ENCODE measurements around the gene PXMP2. TPM values are rescaled to one million over a fixed set of nuclear protein-coding genes. Genes with fewer than 3 reads are reported as not detected.
"Not testable (repeated sequence)": the region's sequence is repeated elsewhere in the genome, so short reads cannot be mapped to it uniquely, and the experiment has no call there.

PXMP2 gene
- total RNA-seq, 1 experiment from 2014 or later: 43.7 TPM

DNA sequence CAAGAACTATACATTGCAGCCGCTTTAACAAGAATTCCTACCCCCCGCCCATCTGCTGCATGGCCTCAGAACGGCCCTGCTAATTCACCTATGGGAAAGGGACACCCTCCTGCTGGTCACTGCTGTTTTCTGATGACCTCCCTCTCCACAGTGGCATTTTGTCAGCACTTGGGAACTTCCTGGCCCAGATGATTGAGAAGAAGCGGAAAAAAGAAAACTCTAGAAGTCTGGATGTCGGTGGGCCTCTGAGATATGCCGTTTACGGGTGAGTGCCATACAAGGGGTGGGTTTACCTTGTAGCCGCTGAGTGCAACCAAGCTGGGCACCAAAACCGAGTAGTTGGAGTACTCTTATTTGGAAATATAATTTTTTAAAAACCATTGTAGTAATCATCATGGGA, 2.7 kb downstream of the PXMP2 start:
- DNase-seq (ENCODE audit: low read depth): no peak

DNA sequence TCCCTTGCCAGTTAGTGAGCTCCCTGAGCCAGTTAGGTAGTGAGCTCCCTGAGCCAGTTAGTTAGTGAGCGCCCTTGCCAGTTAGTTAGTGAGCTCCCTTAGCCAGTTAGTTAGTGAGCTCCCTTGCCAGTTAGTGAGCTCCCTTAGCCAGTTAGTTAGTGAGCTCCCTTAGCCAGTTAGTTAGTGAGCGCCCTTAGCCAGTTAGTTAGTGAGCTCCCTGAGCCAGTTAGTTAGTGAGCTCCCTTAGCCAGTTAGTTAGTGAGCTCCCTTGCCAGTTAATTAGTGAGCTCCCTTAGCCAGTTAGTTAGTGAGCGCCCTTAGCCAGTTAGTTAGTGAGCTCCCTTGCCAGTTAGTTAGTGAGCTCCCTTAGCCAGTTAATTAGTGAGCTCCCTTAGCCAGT, 4.6 kb downstream of the PXMP2 start:
- not testable (repeated sequence) for DNase-seq (ENCODE audit: low read depth)

DNA sequence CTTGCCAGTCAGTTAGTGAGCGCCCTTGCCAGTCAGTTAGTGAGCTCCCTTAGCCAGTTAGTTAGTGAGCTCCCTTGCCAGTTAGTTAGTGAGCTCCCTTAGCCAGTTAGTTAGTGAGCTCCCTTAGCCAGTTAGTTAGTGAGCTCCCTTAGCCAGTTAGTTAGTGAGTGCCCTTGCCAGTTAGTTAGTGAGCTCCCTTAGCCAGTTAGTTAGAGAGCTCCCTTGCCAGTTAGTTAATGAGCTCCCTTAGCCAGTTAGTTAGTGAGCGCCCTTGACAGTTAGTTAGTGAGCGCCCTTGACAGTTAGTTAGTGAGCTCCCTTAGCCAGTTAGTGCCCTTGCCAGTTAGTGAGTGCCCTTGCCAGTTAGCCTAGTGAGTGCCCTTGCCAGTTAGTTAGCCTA, 7.5 kb downstream of the PXMP2 start:
- DNase-seq (ENCODE audit: low read depth): not testable (repeated sequence)

DNA sequence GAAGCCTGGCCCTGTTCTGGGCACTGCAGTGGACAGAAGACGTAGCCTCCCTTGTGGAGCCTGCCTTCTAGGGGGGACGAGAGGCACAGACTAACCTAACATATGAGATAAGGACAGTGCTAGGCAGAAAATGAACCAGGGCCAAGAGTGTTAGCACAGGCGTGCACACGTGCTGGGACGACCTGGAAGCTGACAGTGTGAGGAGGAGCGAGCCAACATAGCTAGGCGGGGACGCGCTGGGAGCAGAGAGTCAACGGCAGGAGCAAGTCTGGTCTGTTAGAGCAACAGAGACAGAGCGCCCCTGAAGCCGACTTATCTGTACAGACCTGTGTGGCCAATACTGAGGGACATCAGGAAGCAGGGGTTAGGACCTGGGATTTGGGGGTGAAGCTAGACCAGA, 8.0 kb downstream of the PXMP2 start:
- no peak for DNase-seq (ENCODE audit: low read depth)

DNA sequence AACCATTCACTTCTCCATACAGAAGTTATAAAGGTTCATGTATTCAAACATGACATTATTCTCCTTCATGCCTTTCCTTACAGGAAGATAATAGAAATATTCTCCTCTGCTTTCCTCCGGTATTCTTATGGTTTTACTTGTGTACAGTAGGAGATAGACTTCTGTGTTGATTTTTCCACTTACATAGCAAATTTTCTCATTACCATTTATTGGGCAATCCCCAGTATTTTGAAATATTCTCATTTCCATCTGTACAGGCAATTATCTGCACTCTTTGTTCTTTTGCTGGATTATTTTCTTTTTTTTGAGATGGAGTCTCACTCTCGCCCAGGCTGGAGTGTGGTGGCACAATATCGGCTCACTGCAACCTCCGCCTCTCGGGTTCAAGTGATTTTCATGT, 11.0 kb downstream of the PXMP2 start:
- no peak for DNase-seq (ENCODE audit: low read depth)

DNA sequence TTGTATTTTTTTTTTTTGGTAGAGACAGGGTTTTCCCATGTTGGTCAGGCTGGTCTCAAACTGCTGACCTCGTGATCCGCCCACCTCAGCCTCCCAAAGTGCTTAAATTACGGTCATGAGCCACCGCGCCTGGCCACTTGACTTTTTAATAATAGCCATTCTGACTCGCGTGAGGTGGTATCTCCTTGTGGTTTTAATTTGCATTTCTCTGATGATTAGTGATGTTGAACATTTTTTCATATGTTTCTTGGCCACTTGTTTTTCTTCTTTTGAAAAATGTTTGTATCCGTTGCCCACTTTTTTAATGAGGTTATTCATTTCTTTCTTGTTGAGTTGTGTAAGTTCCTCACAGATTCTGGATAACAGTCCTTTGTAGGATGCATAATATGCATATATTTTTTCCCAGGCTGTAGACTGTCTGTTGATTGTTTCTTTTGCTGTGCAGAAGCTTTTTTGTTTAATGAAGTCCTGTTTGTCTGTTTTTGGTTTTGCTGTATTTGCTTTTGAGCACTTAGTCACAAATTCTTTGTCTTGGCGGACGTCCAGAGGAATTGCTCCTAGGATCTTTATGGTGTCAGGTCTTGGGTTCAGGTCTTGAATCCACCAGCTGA, 12.9 kb downstream of the PXMP2 start:
- DNase-seq (ENCODE audit: low read depth): no peak

DNA sequence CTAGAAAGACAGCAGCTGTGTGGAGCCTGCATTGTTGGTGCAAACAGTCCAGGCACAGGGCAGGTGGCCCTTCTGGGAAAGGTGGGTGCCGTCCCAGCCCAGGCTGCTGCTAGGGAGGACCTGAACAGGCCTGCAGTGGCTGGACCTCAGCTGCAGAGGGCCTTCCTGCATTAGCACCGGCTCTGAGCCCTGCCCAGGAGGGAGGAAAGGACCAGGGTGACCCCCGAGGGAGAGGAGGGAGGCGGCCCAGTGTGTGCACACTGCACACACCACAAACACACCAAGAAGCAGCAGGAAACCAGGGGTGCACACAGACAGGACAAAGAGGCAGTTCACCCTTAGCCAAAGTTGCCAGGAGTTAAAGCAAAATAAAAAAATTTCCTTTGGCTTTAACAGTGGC, 15.3 kb downstream of the PXMP2 start:
- DNase-seq (ENCODE audit: low read depth): no peak

DNA sequence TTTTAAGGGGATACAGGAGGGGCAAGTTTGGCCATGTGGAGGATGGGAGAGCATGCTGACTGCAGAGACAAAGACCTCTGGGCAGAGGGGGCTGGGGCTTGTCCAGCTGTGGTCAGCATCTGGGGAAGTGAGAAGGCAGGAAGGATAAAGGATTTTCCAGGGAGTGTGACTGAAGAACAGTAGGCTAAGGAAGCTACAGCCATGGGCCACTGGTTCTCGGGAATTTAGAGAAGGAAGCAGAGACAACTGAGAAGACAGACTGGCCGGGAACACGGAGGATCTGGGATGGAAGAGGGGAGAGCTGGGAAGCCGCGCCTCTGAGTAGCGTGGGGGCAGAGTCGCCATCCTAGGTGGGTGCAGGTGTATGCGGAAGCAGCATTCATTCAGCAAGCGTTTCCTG, 16.3 kb downstream of the PXMP2 start:
- DNase-seq (ENCODE audit: low read depth): no peak

DNA sequence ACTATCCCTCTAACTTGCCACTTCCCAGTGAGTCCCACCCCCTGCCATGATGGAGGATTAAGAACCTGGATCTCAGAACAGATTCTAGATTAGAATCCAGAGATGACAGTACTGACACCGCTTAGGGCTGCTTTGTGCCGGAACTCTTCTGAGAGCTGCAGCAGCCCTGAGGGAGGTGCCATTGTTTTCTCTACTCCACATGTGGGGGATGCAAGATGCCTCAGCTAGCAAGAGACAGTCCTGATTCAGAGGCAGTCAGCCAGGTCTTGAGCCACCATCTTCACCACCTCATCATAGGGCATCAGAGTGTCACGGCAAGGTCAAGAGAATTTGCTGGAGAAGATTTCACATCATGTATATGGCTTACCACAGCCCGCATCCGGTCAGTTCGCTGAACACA, 19.9 kb downstream of the PXMP2 start:
- DNase-seq (ENCODE audit: low read depth): no peak

DNA sequence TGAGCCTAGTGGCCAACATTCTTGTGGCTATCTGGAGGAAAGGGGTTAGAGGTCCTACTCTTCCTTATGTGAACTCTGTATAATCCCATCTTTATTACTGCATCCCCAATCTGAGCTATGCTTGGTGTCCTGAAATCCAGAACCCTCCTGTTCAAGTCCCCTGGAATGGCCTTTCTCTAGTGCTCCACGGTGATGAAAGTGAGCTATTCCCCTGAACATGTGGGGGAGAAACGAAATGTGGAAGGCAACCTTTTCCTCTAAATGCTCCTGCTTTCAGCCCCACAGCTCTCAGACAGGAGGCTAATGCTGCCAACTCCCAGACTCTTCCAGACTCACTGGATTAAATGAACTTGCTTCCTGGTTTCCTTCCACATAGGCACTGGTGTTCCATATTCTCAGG, 20.8 kb downstream of the PXMP2 start:
- DNase-seq (ENCODE audit: low read depth): no peak

DNA sequence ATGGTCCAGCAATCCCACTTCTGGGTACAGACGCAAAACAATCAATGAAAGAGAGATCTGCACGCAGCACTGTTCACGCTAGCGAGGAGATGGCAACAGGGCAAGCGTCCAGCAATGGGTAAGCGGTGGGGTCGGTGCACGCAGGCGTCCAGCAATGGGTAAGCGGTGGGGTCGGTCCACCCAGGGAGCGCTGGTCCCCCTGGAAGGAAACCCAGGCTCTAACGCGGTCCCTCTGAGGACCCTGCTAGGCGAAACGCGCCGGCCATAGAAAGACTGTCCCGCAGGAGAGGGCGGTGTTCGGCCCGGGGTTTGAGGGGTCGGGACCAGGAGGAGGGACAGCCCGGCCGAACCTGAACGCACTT, 22.6 kb downstream of the PXMP2 start:
- no peak for DNase-seq (ENCODE audit: low read depth)

DNA sequence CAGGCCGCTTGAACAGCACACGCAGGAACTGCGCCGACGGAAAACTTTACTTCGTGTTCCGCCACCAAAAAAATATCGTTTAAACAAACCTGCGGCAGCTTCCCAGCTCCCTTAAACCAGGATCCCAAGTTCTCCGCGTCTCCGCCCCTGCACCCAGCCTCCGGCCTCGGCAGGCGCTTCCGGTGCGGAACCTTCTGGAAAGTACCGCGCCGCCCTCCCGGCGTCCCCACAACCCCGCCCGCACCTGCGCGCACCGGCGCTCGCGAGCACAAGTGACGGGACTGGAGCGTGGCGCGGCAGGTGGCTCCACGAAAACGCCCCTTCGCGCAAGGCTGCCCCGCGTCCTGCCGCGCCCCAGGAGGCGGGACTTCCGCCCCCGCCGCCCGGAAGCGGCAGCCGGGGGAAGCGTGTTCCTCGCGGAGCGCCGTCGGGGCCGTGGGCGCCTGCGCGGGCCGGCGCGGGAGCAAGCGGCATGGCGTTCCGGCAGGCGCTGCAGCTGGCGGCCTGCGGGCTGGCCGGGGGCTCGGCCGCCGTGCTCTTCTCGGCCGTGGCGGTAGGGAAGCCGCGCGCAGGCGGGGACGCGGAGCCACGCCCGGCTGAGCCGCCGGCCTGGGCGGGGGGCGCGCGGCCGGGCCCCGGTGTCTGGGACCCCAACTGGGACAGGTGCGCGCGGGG, 23.2 kb downstream of the PXMP2 start, which contains the start of gene PGAM5:
Gene PGAM5 (plus strand): TSS at position 438 of the 675 bp plus-strand sequence. CDS start 35 bp downstream, at position 473.
- peak; percentile 71 for DNase-seq (ENCODE audit: low read depth)

DNA sequence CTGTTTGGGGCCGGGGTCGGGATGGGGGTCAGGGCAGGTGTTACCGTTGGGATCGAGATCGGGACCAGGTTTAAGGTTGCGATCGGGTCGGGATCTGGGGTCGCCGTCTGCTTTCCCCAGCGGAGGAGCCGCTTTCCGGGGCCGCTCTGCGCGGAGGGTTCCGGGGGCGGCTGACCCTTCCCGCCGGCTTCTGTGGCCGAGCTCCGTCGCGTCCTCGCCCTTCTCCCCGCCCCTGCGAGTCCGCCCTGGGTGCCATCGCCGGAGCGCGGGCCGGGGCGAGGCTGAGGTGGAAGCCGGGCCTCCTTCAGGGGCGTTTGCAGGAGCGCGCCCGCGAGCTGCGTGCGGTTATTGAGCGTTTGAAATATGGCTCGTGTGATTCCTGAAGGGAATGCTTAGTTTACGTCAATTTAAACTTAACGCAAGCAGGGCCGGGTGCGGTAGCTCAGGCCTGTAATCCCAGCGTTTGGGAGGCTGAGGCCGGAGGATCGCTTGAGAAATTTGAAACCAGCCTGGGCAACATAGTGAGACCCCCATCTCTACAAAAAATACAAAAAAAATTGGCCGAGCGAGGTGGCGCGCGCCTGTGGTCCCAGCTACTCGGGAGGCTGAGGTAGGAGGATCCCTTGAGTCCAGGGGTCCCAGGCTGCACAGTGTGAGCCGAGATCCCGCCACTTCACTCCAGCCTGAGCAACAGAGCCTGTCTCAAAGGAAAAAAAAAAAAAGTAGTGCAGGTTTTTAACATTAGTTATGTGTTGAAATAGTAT, 23.9 kb downstream of the PXMP2 start:
- no peak for DNase-seq (ENCODE audit: low read depth)

DNA sequence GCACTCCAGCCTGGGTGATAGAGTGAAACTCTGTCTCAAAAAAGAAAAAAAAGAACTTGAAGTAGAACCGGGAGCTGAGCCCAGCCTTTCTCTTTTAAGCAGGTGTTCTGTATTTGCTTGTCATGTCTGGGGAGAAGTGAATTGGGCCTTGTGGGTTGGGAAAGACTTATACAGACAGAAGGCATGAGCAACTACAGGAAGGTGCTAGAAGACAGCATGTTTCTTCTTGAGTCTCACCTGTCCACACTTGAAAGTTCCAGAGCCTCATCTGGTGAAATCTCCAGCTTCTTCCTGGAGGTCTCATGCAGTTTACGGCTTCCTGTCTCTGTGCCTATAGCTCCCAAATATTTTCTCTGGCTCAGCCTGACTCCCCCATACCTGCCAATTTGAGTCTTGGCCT, 25.7 kb downstream of the PXMP2 start:
- DNase-seq (ENCODE audit: low read depth): no peak

DNA sequence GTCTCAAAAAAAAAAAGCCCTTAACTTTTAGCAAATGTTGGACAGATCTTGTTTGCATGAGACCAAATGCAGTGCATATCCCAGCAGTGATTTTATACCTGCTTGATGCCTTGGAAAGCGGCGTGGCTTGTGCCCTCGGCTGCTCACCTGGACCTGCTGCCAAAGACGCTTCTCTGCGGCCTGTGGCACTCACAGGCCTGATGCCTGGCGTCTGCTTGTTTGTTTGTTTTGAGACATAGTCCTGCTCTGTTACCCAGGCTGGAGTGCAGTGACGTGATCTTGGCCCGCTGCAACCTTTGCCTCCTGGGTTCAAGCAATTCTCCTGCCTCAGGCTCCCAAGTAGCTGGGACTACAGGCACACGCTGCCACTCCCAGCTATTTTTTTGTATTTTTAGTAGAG, 28.5 kb downstream of the PXMP2 start:
- no peak for DNase-seq (ENCODE audit: low read depth)

DNA sequence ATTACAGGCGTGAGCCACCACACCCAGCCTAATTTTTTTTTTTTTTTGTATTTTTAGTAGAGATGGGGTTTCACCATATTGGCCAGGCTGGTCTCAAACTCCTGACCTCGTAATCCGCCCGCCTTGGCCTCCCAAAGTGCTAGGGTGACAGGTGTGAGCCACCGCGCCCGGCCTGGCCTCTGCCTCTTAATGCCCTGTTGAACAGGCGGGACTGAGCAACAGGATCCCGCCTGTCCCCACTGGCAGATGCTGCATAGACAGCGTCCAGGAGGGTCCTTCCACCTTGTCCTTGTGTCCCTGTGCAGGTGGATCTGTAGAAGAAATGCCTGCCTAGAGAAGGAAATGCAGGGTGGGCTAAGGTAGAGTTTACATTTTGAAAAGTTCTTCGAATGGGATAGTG, 29.0 kb downstream of the PXMP2 start:
- no peak for DNase-seq (ENCODE audit: low read depth)

DNA sequence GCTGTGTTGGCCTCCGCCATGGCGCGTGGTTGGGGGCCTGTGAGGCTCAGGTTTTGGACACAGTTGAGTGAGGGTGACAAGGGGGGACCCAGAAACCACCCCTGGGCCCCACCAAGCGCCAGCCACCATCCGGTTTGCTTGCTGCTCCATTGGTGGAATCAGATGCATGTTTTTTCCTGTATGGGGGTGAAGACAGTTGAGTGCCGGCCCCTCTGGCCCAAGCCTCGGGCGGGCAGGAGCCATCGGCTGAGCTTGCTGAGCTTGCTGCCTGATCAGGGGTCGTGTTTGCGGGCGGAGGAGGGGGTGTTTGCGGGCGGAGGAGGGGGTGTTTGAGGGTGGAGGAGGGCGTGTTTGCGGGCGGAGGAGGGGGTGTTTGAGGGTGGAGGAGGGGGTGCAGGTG, 29.6 kb downstream of the PXMP2 start:
- DNase-seq (ENCODE audit: low read depth): no peak

DNA sequence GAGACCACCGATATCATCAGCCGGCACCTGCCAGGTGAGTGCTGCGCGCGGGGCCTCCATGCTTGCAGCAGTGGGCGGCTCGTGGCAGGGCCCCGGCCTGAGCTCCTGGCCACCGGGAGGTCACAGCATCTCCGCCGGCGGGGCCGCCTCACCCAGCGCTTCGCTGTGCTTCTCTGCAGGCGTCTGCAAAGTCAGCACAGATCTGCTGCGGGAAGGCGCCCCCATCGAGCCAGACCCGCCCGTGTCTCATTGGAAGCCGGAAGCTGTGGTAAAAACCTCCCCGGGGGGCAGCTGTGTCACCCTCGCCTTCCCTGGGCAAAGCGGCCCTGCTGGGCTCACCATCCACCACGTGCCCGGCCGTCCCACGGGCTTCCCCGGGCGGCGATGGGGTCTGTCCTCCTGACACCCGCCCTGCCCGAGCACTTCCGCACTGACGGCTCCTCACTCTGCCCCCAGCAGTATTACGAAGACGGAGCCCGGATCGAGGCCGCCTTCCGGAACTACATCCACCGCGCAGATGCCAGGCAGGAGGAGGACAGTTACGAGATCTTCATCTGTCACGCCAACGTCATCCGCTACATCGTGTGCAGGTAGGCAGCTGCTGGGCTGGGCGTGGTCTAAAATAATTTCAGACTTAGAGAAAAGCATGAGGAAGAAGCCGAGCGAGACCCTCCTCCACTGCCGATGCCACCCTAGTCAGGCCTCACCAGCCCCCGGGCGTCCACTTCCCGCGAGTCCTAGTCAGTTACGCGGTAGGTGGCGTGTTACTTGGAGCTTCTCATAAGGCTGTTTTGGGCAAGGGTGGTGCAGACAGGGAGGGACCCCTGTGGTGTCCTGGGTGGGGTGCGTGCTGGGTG, 30.4 kb downstream of the PXMP2 start:
- no peak for DNase-seq (ENCODE audit: low read depth)

DNA sequence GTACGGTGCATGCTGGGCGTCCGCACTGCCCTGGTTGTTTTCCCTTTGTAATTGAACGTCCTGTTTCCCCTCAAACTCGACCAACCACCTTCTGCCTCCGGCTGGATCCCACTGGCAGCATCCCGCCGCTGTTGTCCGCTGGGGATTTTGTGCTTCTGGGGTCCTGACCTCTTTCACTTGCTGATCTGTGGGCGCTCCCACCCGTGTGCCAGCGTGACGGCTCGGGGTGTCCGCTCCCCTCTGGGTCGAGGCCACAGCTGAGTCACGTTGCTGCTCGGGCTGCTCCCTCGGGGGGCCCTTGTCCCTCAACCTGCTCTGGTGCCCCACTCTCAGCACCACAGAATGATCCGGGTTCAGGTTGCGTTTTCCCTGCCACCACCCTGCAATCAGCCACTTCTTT, 31.3 kb downstream of the PXMP2 start:
- no peak for DNase-seq (ENCODE audit: low read depth)

DNA sequence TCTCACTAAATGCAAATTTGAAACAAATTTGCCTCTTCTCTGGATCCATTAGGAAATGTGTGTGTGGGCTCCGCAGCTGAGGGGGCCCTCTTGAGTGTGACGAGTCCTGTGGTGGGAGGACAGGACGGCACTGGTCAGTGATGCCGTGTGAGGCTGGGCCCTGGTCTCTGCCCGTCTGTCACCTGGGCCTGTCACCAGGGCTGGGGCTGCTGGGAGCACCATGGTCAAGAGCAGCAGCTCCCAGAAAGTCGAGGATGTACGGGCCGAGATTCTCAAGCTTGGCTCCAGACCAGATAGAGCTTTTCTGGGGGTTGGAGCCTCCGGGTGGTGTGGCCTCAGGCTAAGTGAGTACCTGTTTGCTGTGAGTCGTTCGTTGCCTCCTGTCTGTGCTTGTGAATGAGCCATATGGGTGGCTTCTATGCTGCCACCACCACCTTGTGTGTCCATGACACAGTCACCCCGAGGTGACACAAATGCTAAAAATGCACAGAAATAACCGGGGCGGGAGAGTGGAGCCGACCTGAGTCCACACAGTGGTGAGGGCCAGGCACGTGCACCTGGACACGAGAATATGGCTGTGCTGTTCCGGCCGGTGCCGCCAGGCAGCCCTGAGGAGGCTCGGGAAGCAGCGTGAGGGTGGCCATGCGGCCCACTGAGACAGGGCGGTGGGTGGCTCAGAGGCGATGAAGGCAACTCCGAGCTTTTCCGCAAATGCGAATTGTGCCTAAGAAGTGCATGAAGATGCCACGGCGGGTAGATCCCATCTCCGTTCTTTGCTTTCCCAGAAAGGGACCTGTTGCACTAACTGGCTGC, 32.0 kb downstream of the PXMP2 start:
- peak; percentile 30 for DNase-seq (ENCODE audit: low read depth)

DNA sequence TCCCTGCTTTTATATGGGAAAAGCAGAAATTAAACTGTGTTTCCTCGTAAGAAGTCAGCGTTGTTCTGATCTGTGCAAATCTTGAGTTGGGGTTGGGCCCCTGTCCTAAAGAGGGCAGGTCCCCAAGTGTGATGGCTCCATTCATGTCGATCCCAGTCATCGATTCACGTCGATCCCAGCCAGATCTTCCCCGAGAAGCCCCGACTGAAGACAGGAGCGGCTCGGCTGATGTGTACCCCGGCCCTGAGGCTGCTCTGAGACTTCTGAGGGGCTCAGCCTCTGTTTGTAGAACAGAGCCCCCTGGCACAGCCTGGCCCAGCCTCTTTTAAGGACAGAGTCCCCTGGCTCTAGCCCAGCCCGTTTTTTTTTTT, 32.6 kb downstream of the PXMP2 start:
- no peak for DNase-seq (ENCODE audit: low read depth)

All from HT1080 (cell line).